Spleen (tissue), 7 donors: ENCODE results near the gene TMEM163.

Experiments used
- POLR2AphosphoS5 ChIP-seq, 3 donors: sonication (generic); formaldehyde crosslinking; IDR thresholded peaks; one replicate each; pipeline ENCODE4 v1.5.1; 2017; ENCODE audit warnings: antibody characterized with exemption in 3 of 3
- TF ChIP-seq, protein P1 (sequence below), 11 experiments: fragments of 200-600 bp in 7 of 11; fragments of 450-650 bp in 4 of 11; sonication (generic) in 4 of 11; IDR thresholded peaks in 8 of 11; conservative IDR thresholded peaks in 3 of 11; 1 replicate in 7 of 11; 2 replicates in 4 of 11; pipeline versions ENCODE4 v1.4.0 to v1.8.0; 2016 to 2021; ENCODE audit warnings: antibody characterized with exemption in 11 of 11, inconsistent platforms in 4 of 11, mild to moderate bottlenecking in 1 of 11
- donor health status: DM: no; HTN: no; CAD: no; lungs with moderate emphysema.
- donor health status: DM: no; HTN: no; CAD: no.
- donor health status: DM: no; HTN: no; CAD: no.

DNA sequence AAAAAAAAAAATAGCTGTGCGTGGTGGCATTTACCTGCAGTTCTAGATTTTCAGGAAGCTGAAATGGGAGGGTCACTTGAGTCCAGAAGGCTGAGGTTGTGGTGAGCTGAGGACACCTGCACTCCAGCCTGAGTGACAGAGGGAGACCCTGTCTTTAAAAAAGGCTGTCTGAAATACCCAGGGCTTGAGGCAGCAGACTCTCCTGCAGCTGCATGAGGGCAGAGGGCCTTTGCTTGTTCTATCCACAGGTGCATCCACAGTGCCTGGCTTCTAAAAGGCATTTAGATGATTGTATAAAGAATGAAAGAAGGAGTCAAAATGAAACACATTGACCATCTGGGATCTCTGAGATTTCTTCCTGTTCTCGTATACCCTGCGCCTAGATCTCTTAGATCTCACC, 312.1 kb downstream of the TMEM163 start:
- TF ChIP-seq POLR2AphosphoS5 (IDR thresholded peaks at IDR 0.05), result no peak
- TF ChIP-seq, protein P1, sequence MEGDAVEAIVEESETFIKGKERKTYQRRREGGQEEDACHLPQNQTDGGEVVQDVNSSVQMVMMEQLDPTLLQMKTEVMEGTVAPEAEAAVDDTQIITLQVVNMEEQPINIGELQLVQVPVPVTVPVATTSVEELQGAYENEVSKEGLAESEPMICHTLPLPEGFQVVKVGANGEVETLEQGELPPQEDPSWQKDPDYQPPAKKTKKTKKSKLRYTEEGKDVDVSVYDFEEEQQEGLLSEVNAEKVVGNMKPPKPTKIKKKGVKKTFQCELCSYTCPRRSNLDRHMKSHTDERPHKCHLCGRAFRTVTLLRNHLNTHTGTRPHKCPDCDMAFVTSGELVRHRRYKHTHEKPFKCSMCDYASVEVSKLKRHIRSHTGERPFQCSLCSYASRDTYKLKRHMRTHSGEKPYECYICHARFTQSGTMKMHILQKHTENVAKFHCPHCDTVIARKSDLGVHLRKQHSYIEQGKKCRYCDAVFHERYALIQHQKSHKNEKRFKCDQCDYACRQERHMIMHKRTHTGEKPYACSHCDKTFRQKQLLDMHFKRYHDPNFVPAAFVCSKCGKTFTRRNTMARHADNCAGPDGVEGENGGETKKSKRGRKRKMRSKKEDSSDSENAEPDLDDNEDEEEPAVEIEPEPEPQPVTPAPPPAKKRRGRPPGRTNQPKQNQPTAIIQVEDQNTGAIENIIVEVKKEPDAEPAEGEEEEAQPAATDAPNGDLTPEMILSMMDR (IDR thresholded peaks at IDR 0.05 in 8 of 11, conservative IDR thresholded peaks at IDR 0.05 in 3 of 11), result no peak
